Measurements from ENCODE around the gene SARNP.

SARNP gene

DNA sequence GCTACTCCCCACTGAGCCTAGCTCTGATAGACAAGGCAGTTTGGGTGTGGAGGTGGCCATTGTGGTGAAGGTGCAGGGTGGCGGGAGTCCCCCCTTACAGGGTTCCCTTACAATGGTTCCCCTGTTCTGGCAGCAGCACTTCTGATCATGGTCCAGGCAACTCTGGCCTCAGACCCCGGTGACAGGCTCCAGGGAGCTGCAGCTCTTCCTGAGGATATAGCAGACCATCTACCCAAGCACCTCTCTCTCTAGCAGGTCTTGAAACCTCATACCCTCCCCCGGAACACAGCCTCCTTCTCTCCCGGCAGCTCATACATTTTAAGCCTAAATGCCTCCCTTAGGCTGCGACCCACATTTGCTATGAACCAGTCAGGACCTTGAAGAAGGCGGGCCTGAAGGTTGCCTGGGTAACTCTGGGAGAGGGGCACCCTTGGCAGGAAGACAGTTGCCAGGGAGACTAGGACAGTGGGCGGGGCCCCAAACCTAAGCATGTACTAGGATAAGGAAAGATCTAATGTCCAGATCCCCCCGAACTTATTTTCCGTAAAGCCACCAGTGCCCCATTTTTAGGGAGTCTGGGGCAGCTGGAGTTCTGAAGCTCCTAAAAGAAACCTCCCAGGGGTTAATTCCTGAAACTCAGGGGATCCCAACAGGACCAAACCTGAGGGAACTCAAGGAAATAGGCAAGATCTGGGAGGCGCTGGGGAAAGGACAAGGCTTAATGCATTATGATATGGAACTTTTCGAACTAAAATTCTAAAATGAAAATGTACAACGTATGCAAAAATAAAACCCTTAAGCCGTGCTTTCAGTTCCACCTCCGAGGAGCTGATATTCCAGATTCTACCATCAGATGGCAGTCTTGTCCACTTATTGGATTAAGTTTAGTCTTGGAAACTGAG is 79.2 kb downstream of the SARNP start:
- DNase-seq, result peak; percentile 63

DNA sequence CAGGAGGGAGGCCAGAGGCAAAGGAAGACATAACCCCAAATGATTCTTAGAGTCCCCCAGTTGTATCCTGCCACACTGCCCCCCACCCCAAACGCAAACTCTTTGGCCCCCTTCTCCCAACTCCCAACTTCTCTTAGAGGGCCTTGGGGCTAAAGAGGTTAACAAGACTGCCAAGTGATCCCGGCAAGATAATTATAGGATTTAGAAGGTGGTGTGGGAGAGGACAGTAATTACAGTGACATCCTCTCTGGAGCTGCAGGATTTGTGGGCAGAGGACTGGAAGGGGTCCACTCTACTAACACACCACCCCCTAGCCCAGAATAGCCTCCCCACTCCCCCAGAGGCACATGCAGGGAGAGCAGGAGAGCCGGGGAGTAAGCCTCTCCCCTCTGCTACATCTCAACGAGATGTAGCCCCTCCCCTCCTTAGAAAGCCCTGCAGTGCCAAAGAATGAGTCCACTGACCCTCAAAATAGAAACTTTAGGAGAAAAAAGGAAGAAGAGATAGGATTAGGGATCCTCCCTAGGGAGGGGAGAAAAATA is 79.9 kb downstream of the SARNP start:
- DNase-seq, result no peak

DNA sequence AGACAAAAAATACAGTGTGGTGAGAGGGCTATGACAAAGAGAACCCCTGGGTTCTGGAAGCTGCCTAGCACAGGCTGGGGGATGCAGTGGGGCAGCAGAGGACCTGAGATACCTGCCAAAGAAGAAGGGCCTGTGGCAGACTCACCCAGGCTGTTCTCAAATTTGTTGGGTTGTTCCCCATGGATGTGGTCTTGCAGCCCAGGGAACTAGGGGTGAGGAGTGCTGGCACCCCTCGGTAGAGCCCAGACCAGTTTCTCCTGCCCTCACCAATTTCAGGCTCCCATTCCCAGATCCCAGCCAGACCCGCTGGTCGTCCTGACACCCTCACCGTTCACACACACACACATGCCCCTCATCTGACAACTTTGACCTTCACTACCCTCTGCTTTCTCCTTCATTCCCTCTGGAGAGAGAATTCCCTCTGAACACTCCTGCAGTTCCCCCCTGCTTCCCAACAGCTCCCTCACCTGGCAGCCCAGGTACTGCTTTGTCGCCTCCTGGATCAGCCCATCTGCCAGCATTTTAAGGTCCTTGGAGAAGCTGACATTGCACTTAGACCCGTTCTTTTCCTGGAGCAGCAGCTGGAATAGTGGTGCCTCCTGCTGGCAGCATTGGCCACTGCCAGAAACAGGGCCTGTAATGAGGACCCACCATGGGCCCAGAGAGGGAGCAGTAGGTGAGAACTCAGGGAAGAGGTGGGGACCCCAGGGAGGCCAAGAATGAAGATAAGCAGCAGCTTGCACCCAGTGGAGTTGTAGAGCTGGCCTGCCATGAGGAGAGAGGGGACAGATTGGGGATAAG is 80.5 kb downstream of the SARNP start:
- peak; percentile 45 to 51 for DNase-seq

DNA sequence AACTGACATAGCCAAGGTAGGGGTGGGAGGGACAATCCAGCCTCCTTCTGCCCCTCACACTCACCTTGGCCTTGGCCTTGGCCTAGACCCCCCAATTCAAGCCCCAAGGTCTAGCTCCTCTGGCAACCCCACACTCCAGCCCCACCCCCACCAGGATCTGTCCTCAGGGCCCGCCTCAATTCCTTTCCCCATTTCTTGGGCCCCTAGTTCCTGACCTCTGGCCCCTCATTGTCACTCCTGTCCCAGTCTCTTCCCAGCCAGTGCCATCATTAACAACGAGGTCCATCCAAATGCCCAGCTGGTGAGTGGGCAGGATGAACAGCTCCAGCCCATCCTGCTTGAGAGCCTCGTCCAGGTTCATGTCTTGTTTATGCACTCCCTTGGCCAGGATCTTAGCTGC is 81.4 kb downstream of the SARNP start:
- DNase-seq, result no peak

DNA sequence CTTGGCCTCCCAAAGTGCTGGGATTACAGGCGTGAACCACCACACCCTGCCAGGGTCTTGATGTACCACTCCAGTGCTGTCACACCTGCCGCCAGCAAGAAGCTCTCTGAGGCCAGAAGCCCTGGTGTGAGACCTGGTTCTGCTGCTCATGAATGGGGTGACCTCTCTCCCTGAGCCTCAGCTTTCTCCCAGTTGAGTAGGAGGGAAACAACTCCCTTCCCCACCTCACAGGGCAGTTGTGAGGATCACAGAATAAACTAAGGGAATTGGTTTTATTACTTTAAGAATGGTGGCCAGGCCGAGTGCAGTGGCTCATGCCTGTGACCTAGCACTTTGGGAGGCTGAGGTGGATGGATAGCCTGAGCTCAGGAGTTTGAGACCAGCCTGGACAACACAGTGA is 82.9 kb downstream of the SARNP start:
- DNase-seq, result no peak

DNA sequence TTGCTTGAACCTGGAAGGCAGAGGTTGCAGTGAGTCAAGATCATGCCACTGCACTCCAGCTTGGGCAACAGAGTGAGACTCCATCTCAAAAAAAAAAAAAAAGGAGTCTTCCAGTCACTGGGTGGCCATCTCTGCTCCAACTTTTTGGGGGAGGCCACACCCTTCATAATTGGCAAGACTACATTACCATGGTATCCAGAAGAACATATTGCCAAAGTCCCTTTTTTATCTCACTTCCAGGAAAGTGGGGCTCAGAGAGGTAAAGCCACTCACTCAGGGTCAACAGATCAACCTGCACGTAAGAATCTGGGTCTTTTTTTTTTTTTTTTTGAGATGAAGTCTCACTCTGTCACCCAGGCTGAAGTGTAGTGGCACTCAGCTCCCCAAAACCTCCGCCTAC is 83.7 kb downstream of the SARNP start:
- DNase-seq, result no peak

DNA sequence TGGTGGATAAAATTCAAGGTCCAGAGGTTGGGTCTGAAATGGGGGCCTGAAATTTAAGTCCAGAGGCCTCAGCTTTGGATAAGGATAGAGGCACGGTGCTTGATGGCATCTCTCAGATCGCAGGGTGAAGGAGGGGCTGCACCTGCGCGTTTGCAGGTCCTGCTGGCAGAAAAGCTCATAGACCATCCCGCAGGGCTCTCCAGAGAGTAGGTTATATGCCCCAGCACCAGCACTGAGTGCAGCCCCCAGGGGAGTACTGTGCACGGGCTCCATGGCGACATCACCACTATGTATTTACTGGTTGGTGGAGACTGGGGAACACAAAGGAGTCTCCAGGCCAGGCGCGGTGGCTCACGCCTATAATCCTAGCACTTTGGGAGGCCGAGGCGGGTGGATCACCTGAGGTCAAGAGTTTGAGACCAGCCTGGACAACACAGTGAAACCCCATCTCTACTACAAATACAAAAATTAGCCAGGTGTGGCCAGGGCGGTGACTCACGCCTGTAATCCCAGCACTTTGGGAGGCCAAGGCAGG is 84.4 kb downstream of the SARNP start:
- no peak for DNase-seq

DNA sequence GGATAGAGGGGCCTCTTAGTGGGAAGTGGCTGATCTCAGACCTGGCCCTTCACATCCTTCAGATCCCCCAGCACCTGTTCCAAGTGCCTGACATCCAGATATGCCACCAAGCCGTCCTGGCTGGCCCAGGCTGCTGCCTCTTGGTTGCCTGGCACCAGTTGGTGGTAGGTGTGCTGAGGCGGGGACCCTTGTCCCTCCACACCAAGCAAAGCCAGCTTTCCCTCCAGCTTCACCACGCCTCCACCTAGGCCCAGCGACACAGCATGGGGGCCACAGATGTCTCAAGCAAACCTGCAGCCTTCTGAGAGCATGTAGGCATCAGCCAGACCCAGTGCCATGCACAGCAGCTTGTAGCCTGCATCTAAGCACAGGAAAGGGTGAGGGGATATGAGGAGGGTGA is 85.2 kb downstream of the SARNP start:
- DNase-seq, result no peak

DNA sequence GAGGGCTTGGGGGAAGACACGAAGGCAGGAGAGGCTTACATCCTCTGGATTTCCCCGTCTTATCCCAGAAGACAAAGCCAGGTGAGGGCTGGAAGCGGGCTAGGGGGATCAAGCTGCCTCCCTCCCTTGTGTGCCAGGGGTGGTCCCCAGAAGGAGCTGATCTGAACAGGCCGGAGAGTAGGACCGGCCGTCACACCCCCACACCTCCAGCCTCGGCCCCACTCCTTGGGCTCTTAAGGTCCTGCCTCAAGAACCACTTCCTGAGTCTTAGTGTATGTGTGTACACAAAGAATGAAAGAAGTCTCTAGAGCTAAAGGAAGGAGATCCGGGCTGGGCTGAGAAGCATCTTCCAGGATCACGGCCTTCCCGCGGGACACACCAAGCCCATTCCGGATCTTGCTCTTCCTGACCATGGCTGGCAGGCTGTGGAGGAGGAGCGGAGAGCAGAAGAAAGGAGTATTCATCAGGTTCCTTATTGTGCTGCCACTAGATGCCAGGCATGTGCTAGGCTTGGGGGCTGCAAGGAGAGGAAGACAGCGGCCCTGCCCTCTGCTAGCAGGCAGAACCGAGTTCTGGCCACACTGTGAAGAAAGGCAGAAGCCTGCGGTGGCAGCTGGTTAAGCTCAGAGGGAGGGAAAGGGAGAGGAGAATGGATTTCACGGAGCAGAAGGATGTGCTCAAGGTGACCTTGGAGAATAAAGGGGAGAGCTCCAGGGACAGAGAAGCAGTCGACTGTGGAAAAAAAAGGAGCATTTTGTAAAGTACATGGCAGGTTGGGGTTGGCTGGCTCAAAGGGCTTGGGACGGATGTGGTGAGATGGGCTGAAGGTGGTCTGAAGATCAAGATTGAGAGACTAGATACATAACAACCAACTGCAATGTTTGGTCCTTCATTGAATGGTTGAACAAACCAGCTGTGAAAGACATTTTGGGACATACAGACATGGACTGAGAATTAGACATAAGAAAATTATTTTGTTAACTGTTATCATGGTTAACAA is 87.4 kb downstream of the SARNP start:
- DNase-seq, result no peak

DNA sequence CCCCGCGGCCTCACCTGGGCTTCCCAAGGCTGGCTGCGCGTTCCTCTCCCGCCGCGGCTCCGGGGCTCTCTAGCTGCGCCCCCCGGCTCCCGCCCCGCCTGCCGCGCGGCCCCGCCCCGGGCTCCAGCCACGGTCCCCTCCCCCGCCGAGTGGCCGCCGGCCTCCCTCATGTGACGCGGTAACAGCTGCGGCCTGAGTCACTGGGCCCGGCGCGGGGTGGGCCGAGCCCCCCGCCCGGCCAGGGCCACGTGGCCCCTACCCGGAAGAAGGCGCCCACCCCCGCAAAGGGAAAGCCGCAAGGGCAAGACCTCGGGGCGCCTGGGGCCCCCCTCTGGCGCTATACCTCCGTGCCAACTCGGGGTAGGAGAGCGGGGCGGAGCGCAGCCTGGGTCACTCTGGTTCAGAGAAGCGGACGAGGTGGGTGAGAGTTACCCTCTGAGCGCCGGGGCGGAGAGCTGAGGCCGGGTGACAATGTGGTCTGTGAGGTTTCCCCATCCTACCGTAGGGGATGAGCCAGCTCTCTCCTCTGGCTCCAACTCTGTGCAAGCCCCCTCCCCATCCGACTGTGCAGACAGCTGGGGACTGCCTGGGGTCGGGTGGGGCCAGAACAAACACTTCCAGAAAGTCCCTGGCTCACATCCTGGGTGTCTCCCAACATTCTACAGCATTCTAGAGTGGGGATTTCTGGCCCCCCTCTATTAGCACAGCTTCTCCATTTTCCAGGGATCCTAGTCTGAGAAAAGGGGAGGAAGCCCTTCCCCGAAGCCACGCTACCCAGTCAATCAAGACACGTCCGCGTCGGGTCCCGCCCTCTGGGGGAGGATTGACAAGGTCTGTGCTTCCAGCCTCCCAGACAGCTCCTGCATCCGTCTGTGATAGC is 88.3 kb downstream of the SARNP start, which contains the start of gene CD63:
CD63 (minus strand) TSS at position 71 of the 880 bp plus-strand sequence. CDS start 668 bp downstream, outside the sequence.
- DNase-seq, result peak; percentile 55 to 61

DNA sequence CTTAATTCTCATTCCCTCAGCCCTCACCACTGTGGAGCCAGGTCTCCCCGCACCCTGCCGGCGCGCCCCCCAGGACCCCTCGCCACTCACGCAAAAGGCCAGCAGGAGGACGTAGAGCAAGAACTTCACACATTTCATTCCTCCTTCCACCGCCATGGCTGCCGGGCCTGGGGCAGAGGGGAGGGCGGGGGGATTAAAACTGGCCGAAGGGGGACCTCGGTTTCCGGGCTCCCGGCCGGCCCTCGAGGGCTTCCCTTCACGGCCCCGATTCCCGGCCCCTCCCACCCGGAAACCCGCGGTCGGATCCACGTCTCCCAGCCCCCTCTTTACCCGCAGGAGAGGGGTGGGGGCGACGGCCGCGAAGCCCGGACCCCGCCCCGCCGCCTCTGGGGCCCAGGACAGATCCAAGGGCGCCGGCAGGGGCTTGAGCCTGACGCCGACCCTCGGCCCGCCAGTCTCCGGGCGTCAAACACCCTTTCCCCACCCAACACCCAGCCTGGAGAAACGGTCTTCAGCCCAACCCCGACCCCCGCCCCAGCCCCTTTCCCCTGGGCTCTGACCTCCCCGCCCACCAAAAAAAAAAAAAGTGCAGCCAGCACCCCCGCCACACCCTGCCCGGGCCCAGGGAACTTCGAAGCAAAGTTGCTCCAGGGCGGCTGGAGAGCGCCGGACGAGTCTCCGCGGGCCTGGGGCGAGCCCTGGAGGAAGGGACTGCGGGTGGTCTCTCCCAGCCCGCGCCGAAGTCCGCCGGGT is 89.2 kb downstream of the SARNP start:
- DNase-seq, result no peak

DNA sequence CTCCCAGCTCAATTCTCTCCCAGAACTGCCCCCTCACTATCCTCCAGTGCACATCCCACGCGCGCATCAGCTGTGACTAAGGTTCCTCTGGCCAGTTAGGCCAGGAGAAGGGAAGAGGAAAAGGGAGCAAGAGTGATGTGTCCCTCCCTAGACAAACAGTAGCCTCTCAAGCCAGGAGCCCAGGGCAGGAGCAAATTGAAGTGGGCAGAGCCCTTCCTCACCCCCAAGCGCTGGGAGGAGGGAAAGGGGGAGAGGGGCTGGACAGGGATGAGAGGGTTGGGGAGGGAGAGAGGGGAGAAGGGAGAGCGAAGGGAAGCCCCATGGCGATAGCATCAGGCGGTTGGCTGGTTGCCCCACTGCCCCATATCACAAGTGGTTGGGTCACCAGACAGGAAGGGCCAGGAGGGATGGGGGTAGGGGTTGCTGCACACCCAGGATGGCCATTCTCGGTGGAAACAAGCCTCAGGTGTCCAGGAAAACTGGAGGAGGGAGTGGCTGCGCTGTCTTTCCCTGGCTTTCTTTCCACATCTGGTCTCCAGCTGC is 89.8 kb downstream of the SARNP start:
- DNase-seq, result no peak

DNA sequence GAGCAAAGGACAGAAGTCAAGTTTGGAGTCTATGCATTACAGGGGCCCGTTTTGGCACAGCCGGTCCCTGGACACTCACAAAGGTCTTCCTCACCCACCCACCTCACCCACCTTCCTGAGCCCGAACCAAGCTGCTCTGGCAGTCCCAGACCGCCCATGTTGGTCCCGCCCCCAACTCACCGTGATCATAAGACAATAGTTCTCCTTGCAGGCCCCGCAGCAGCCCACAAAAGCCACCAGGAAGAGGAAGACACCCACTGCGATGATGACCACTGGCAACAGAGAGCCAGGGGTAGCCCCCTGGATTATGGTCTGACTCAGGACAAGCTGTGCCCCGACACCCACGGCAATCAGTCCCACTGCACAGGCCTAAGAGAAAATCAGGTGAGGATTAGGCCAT is 90.6 kb downstream of the SARNP start:
- DNase-seq, result no peak

DNA sequence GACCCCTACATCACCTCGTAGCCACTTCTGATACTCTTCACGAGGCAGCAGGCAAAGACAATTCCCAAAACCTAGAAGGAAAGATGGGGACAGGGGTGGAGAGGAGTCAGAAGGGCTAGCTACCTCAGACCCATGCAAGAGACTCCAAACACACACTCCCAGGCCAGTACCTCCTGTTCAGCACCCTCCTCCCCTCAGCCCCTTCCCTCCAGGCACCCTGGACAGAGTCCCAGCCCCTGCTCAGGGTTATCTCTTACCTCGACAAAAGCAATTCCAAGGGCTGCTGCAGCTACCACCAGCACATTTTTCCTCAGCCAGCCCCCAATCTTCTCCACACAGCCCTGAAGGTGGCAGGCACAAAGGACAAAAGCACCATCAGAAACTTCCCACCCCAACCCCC is 92.0 kb downstream of the SARNP start:
- DNase-seq, result no peak

DNA sequence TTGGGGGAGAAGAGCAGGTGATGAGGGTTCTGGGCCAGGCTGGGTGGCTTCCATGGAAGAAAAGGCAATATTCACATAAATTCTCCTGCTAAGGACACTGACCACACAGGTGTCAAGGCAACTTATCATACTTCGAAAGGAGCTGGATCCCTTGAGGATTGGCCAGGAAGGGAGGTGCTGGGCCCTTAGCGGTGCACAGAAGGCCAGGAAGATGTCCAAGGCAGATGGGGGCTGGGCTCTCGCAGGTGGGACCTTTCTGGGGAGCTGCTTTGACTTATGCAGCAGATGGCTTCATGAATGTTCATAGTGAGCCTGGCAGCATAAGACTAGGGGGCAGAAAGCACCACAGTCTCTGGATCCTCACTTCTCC is 92.6 kb downstream of the SARNP start:
- DNase-seq, result no peak

DNA sequence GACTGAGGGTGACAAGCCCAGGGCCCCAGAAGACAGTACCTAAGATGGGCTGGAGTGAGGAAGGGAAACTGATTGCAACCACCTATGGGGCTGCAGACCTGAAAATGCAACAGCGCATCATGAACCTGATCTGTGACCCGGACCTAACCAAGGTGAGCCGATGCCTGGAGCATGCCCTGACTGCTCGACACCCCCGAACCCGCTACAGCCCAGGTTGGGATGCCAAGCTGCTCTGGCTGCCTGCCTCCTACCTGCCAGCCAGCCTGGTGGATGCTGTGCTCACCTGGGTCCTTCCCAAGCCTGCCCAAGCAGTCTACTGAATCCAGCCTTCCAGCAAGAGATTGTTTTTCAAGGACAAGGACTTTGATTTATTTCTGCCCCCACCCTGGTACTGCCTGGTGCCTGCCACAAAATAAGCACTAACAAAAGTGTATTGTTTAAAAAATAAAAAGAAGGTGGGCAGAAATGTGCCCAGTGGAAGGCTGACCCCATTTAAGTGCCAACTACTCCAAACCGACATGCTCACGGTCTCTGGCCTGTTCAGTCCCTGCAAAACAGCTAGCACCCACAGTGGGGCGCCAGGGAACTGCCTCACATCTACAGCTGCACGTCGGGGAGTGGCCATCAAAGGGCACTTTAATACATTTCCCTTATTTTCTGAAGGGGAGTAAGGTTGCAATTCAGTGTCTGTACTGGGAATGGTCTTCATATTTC is 93.1 kb downstream of the SARNP start:
- peak; percentile 59 to 61 for DNase-seq

DNA sequence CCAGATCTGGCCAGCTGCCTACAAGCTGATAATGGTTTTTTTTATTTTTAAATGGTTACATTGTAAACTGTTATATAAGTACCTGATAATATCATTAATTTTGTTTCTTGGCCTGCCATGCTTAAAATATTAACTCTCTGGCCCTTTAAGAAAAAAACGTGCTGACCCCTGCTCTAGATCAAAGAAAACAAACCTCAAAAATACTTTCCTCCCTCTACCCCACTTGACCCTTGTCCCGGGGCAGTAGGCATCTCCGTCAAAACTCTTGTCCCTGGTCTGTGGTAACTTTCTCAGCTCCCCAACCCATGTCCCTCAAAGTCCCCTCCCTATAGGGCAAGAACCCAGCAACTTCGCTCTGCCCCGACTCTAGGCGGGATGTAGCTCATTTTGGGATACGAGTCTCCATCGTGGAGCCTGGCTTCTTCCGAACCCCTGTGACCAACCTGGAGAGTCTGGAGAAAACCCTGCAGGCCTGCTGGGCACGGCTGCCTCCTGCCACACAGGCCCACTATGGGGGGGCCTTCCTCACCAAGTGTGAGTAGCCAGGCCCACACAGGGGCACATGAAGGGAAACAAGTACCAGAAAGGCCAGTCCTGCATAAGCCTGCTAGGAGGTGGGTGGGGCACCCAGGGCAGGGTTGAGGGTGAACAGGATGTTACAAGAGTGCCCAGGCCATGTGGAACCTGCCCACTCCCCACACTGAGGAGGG is 93.9 kb downstream of the SARNP start:
- no peak for DNase-seq

DNA sequence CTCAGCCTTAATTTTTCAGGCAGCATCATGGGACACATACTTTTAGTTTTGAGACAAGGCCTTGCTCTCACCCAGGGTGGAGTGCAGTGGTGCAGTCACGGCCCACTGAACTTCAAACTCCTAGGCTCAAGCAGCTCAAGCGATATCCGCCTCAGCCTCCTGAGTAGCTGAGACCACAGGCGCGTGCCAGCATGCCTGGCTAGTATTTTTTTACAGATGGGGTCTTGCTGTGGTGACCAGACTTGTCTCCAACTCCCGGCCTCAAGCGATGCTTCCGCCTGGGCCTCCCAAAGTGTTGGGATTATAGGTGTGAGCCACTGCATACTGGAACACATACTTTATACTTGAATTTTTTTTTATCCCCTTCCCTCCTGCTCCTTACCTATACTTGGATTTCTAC is 94.6 kb downstream of the SARNP start:
- no peak for DNase-seq

All from activated CD4-positive, alpha-beta T cell treated with anti-CD3 and anti-CD28 coated beads, Interleukin-2, amount 50 U/mL, for 4 hours (primary cell).